ENCODE results near the gene VPS29.
A peak's percentile ranks its signal among the peaks of the same experiment; 100 is the strongest.

Gene VPS29

DNA sequence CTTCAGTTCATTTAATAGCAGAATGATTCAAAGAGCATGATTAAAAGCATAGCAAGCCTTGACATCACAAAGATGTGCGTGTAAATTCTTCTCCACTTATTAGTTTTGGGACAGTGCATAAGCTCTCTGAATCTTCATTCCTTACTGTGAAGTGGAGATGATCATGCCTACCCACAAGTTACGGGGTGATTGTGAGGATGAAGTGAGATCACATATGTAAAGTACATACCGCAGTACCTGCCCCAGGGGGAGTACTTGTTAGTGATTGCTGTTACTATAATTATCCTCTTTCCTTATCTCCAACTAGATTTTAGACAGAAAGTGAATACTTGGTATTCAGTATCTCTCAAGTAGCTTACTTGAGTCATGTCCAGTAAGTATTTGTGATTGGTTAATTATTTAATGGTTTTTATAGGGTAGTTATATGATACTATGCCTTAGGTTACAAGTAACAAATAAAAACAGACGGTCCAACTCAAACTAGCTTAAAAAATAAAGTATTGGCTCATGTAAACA is 6.2 kb upstream of the VPS29 start:
- no peak for TF ChIP-seq CTCF (IDR thresholded peaks at IDR 0.05; ENCODE audit: low read depth, low read length, missing control alignments)
- H3K4me3 ChIP-seq (ENCODE audit: low read depth, low read length) = no peak overlapping the region
- DNase-seq (ENCODE audit: low read depth) = no peak
- in situ Hi-C loops (cut with HindIII; ENCODE audit: low sequenced_read_pairs) = no loop called here

- in situ Hi-C loops (cut with HindIII; ENCODE audit: low sequenced_read_pairs) = no loop called here
- no peak for TF ChIP-seq CTCF (IDR thresholded peaks at IDR 0.05; ENCODE audit: low read depth, low read length, missing control alignments)
- H3K4me3 ChIP-seq (ENCODE audit: low read depth, low read length) = no peak overlapping the region
- DNase-seq (ENCODE audit: low read depth) = no peak
Measured at GRCh38 chr12:110505332-110505731, 3.4 kb upstream of the VPS29 start.

DNA sequence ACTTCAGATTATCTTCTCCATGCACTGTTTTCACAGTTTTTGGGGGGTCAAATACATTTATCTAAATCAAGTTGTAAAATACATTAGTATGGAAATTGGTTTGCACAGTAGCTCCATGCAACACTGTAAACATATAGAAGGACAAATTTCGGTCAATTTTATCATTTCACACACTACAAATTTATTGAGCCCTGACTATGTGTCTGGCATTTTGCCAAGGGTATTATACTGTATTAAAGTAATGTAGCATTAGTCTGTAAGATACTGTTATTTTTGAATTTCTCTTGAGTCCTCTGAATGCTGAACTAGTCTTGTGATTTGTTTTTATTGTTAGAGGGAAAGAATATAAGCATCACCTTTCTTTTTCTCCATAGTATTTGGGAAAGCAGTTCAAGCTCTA is 1.5 kb upstream of the VPS29 start:
- no peak overlapping the region for H3K4me3 ChIP-seq (ENCODE audit: low read depth, low read length)
- no peak for TF ChIP-seq CTCF (IDR thresholded peaks at IDR 0.05; ENCODE audit: low read depth, low read length, missing control alignments)
- in situ Hi-C loops (cut with HindIII; ENCODE audit: low sequenced_read_pairs) = loop anchor here (5.0 kb wide), 1 partner anchor 34 kb away; no protein-coding TSS in a partner anchor
- DNase-seq (ENCODE audit: low read depth) = no peak

- in situ Hi-C loops (cut with HindIII; ENCODE audit: low sequenced_read_pairs) = loop anchor here (5.0 kb wide), 1 partner anchor 36 kb away; no protein-coding TSS in a partner anchor
- peak overlapping the region; percentile 87 for H3K4me3 ChIP-seq (ENCODE audit: low read depth, low read length)
- no peak for TF ChIP-seq CTCF (IDR thresholded peaks at IDR 0.05; ENCODE audit: low read depth, low read length, missing control alignments)
- DNase-seq (ENCODE audit: low read depth) = peak; percentile 23
Measured at GRCh38 chr12:110501399-110501751, 536 bp downstream of the VPS29 start.

DNA sequence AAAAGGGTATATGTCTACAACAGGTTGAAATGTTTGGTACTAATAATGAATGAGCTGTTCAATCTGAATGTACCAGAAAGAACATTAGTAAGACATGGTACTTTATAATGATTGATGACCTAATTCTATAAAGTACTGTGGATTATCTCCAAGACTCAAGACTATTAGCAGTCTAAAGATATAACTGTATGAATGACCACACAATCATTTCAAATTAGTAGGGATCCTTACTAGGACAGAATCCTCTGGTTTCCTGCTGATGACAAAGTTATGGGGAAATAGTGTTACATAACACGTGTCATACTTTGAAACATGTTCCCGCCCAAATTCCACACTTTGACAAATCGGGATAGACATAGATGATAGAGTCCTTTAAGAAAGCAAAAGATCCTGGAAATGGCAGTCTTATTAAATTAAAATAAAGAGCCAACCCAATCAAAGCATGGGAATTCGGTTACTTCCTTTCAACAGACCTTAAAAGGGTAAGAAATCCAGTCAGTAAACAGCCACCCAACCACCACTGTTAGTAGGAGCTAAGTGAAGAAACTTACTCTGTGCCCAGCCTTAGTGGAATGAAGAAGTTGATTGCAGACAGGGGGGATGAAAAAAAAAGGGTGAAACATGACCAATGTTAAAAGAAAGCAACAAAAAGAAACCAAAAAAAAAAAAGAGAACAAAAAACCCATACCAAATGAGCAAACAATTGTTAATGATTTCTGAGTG is 2.8 kb downstream of the VPS29 start:
- TF ChIP-seq CTCF (IDR thresholded peaks at IDR 0.05; ENCODE audit: low read depth, low read length, missing control alignments) = no peak
- in situ Hi-C loops (cut with HindIII; ENCODE audit: low sequenced_read_pairs) = no loop called here
- H3K4me3 ChIP-seq (ENCODE audit: low read depth, low read length) = no peak overlapping the region
- DNase-seq (ENCODE audit: low read depth) = no peak

DNA sequence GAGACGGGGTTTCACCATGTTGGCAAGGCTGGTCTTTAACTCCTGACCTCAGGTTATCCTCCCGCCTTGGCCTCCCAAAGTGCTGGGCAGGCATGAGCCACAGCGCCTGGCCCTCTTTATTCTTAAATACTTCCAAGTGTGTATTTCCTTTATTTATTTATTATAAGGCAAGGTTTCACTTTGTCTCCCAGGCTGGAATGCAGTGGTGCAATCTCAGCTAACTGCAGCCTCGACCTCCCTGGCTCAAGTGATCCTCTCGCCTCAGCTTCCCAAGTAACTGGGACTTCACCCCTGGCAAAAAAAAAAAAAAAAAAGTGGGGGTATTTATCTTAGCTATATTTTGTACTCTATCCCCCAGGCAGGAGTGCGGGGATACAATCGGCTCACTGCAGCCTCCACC is 26.5 kb downstream of the VPS29 start:
- H3K4me3 ChIP-seq (ENCODE audit: low read depth, low read length) = no peak overlapping the region
- no peak for DNase-seq (ENCODE audit: low read depth)
- TF ChIP-seq CTCF (IDR thresholded peaks at IDR 0.05; ENCODE audit: low read depth, low read length, missing control alignments) = no peak
- in situ Hi-C loops (cut with HindIII; ENCODE audit: low sequenced_read_pairs) = no loop called here
